ENCODE results near the gene RAX. TPM values are rescaled to one million over a fixed set of nuclear protein-coding genes. Genes with fewer than 3 reads are reported as not detected.

The RAX gene
- total RNA-seq, 1 experiment from 2014 or later, result 0.94 TPM

DNA sequence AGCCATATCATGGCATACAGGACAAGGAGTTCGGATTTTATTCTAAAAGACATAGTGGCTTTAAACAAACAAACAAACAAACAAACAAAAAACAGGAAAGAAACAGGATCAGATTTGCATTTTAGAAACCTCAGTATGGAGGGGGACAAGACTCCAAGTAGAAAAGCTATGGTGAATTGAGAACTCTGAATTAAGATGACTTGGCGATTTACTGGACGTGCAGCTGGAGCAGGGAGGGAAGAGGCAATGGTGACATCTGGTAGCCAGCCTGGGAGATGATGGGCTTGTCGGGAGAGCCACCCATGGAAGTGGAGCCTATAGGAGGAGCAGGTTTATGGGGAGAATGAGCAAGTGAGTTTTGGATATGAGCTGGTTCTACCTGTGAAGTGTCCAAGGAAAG, 32.0 kb upstream of the RAX start:
- H3K27ac Mint-ChIP-seq, result no peak overlapping the region
- DNase-seq (ENCODE audit: low spot score) (no peak), ATAC-seq (no peak)
- POLR2A ChIA-PET, result no interaction called here
- H3K27me3 Mint-ChIP-seq (ENCODE audit: low read depth), result peaks cover 49% of the 10 kb centered on the region
- TF ChIP-seq NFE2L1 (CRISPR knock-in tag; IDR thresholded peaks at IDR 0.05), result no peak
- TF ChIP-seq NR2C2 (CRISPR knock-in tag; IDR thresholded peaks at IDR 0.05), result no peak
- no peak for TF ChIP-seq HMGA2 (CRISPR knock-in tag; IDR thresholded peaks at IDR 0.05)
- TF ChIP-seq, protein P1, sequence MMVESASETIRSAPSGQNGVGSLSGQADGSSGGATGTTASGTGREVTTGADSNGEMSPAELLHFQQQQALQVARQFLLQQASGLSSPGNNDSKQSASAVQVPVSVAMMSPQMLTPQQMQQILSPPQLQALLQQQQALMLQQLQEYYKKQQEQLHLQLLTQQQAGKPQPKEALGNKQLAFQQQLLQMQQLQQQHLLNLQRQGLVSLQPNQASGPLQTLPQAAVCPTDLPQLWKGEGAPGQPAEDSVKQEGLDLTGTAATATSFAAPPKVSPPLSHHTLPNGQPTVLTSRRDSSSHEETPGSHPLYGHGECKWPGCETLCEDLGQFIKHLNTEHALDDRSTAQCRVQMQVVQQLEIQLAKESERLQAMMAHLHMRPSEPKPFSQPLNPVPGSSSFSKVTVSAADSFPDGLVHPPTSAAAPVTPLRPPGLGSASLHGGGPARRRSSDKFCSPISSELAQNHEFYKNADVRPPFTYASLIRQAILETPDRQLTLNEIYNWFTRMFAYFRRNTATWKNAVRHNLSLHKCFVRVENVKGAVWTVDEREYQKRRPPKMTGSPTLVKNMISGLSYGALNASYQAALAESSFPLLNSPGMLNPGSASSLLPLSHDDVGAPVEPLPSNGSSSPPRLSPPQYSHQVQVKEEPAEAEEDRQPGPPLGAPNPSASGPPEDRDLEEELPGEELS (CRISPR knock-in tag; IDR thresholded peaks at IDR 0.05), result no peak
- no peak for TF ChIP-seq NR3C1 (CRISPR knock-in tag; conservative IDR thresholded peaks at IDR 0.05; ENCODE audit: low read depth)
- TF ChIP-seq, protein P2, sequence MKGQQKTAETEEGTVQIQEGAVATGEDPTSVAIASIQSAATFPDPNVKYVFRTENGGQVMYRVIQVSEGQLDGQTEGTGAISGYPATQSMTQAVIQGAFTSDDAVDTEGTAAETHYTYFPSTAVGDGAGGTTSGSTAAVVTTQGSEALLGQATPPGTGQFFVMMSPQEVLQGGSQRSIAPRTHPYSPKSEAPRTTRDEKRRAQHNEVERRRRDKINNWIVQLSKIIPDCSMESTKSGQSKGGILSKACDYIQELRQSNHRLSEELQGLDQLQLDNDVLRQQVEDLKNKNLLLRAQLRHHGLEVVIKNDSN (CRISPR knock-in tag; IDR thresholded peaks at IDR 0.05), result no peak
- CTCF ChIA-PET, result interaction anchor here (1.4 kb wide), 1 partner anchor 97 kb away, joined by 5 read pairs; no protein-coding TSS in a partner anchor
- no peak overlapping the region for H3K4me3 Mint-ChIP-seq
- H3K36me3 Mint-ChIP-seq, result no peaks in the 10 kb centered on the region
- H3K9me3 Mint-ChIP-seq, result no peaks in the 10 kb centered on the region
- H3K4me1 Mint-ChIP-seq, result no peaks in the 10 kb centered on the region

DNA sequence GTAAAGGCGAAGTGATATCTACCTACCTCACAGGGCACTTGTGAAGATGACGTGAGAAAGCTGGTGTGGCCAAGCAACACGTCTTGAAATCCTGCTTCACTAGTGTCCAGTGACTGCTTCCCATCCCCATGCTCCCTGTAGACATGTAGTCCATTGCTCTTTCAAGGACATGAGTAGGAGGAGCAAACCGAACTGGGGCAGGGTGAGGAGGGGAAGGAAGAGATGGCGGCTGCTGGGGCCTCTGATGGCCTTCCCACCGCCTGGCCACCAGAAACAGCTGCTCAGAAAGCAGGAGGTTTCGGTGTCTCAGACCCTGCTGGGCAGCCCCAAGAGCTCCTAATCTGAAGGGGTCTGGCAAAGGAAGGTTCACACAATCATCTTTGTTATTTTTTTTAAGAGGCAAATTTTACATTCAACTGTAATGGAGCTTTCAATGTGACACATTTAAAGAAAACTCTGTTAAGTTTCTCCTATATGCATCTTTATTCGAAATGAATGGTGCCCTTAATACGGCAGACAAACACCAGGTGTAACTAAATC, 30.5 kb upstream of the RAX start:
- Mint-ChIP-seq H3K9me3 (no peaks in the 10 kb centered on the region), H3K36me3 (no peaks in the 10 kb centered on the region), H3K27me3 (ENCODE audit: low read depth) (peaks cover 39% of the 10 kb centered on the region), H3K27ac (no peak overlapping the region), H3K4me1 (no peaks in the 10 kb centered on the region), H3K4me3 (no peak overlapping the region)
- CTCF ChIA-PET, result interaction anchor here (0.7 to 3.2 kb wide), 4 partner anchors 30 to 99 kb away, joined by 3 to 13 read pairs (median 6); partner anchors contain the start of gene GRP
- POLR2A ChIA-PET, result no interaction called here
- TF ChIP-seq ATF1 (CRISPR knock-in tag; IDR thresholded peaks at IDR 0.05) (no peak), FOXP1 (CRISPR knock-in tag; IDR thresholded peaks at IDR 0.05; ENCODE audit: borderline replicate concordance) (no peak), NFYB (CRISPR knock-in tag; conservative IDR thresholded peaks at IDR 0.05; ENCODE audit: low read depth) (no peak), CREB1 (CRISPR knock-in tag; IDR thresholded peaks at IDR 0.05) (no peak), ZNF138 (CRISPR knock-in tag; conservative IDR thresholded peaks at IDR 0.05) (no peak), NFATC4 (CRISPR knock-in tag; IDR thresholded peaks at IDR 0.05) (no peak), NR2C2 (CRISPR knock-in tag; IDR thresholded peaks at IDR 0.05) (no peak), TEAD1 (CRISPR knock-in tag; IDR thresholded peaks at IDR 0.05) (no peak), NR1H2 (CRISPR knock-in tag; IDR thresholded peaks at IDR 0.05) (no peak), RELA (CRISPR knock-in tag; IDR thresholded peaks at IDR 0.05; ENCODE audit: borderline replicate concordance) (no peak)
- TF ChIP-seq, protein P3, sequence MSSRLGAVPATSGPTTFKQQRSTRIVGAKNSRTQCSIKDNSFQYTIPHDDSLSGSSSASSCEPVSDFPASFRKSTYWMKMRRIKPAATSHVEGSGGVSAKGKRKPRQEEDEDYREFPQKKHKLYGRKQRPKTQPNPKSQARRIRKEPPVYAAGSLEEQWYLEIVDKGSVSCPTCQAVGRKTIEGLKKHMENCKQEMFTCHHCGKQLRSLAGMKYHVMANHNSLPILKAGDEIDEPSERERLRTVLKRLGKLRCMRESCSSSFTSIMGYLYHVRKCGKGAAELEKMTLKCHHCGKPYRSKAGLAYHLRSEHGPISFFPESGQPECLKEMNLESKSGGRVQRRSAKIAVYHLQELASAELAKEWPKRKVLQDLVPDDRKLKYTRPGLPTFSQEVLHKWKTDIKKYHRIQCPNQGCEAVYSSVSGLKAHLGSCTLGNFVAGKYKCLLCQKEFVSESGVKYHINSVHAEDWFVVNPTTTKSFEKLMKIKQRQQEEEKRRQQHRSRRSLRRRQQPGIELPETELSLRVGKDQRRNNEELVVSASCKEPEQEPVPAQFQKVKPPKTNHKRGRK (CRISPR knock-in tag; IDR thresholded peaks at IDR 0.05; ENCODE audit: borderline replicate concordance), result no peak
- TF ChIP-seq, protein P4, sequence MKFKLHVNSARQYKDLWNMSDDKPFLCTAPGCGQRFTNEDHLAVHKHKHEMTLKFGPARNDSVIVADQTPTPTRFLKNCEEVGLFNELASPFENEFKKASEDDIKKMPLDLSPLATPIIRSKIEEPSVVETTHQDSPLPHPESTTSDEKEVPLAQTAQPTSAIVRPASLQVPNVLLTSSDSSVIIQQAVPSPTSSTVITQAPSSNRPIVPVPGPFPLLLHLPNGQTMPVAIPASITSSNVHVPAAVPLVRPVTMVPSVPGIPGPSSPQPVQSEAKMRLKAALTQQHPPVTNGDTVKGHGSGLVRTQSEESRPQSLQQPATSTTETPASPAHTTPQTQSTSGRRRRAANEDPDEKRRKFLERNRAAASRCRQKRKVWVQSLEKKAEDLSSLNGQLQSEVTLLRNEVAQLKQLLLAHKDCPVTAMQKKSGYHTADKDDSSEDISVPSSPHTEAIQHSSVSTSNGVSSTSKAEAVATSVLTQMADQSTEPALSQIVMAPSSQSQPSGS (CRISPR knock-in tag; IDR thresholded peaks at IDR 0.05; ENCODE audit: borderline replicate concordance, low read depth), result no peak
- TF ChIP-seq, protein P5, sequence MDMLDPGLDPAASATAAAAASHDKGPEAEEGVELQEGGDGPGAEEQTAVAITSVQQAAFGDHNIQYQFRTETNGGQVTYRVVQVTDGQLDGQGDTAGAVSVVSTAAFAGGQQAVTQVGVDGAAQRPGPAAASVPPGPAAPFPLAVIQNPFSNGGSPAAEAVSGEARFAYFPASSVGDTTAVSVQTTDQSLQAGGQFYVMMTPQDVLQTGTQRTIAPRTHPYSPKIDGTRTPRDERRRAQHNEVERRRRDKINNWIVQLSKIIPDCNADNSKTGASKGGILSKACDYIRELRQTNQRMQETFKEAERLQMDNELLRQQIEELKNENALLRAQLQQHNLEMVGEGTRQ (CRISPR knock-in tag; IDR thresholded peaks at IDR 0.05), result no peak
- TF ChIP-seq, protein P6, sequence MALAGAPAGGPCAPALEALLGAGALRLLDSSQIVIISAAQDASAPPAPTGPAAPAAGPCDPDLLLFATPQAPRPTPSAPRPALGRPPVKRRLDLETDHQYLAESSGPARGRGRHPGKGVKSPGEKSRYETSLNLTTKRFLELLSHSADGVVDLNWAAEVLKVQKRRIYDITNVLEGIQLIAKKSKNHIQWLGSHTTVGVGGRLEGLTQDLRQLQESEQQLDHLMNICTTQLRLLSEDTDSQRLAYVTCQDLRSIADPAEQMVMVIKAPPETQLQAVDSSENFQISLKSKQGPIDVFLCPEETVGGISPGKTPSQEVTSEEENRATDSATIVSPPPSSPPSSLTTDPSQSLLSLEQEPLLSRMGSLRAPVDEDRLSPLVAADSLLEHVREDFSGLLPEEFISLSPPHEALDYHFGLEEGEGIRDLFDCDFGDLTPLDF (CRISPR knock-in tag; IDR thresholded peaks at IDR 0.05), result no peak
- TF ChIP-seq, protein P7, sequence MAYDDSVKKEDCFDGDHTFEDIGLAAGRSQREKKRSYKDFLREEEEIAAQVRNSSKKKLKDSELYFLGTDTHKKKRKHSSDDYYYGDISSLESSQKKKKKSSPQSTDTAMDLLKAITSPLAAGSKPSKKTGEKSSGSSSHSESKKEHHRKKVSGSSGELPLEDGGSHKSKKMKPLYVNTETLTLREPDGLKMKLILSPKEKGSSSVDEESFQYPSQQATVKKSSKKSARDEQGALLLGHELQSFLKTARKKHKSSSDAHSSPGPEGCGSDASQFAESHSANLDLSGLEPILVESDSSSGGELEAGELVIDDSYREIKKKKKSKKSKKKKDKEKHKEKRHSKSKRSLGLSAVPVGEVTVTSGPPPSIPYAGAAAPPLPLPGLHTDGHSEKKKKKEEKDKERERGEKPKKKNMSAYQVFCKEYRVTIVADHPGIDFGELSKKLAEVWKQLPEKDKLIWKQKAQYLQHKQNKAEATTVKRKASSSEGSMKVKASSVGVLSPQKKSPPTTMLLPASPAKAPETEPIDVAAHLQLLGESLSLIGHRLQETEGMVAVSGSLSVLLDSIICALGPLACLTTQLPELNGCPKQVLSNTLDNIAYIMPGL (CRISPR knock-in tag; IDR thresholded peaks at IDR 0.05), result no peak
- ATAC-seq (no peak), DNase-seq (ENCODE audit: low spot score) (no peak)
